GM18868 (cell line): ENCODE measurements around the gene RABEP2.
A peak's percentile ranks its signal among the peaks of the same experiment; 100 is the strongest.
"Not testable (repeated sequence)": the region's sequence is repeated elsewhere in the genome, so short reads cannot be mapped to it uniquely, and the experiment has no call there.

Source experiments
- ATAC-seq: cut with Tn5 transposase; IDR thresholded peaks from one replicate; pipeline ENCODE4 v1.9.1; 2021; ENCODE audit warnings: mild to moderate bottlenecking, moderate library complexity; ENCODE audit not compliant: unreplicated experiment

The RABEP2 gene

GRCh38 chr16:28932339-28933141 lies 7.5 kb upstream of the RABEP2 start:
- no peak for ATAC-seq

DNA sequence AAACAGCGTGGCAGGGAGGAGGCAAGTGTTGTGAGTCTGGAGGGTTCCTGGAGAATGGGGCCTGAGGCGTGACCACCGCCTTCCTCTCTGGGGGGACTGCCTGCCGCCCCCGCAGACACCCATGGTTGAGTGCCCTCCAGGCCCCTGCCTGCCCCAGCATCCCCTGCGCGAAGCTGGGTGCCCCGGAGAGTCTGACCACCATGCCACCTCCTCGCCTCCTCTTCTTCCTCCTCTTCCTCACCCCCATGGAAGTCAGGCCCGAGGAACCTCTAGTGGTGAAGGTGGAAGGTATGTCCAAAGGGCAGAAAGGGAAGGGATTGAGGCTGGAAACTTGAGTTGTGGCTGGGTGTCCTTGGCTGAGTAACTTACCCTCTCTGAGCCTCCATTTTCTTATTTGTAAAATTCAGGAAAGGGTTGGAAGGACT lies 6.8 kb upstream of the RABEP2 start, which contains the start of gene CD19:
TSS of gene CD19 (plus strand) at position 171 of the 425 bp plus-strand sequence. CDS start at position 201, 30 bp downstream.
- peak; percentile 45 for ATAC-seq

DNA sequence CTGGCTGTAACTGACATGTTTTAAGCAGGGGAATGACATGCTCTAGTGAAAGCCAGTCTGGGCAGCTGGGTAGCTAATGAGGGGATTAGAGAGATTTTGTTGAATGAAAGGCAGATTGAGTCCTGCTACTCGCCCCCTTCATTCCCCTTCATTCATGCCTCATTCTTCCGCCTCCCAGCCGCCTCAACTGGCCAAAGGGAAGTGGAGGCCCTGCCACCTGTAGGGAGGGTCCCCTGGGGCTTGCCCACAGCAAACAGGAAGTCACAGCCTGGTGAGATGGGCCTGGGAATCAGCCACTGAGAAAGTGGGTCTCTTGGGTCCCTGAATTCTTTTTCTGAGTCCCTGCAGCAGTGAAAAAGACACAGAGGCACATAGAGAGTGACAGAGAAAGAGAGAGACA lies 5.6 kb upstream of the RABEP2 start:
- ATAC-seq: peak; percentile 57

GRCh38 chr16:28930203-28930602 lies 5.2 kb upstream of the RABEP2 start:
- no peak for ATAC-seq

DNA sequence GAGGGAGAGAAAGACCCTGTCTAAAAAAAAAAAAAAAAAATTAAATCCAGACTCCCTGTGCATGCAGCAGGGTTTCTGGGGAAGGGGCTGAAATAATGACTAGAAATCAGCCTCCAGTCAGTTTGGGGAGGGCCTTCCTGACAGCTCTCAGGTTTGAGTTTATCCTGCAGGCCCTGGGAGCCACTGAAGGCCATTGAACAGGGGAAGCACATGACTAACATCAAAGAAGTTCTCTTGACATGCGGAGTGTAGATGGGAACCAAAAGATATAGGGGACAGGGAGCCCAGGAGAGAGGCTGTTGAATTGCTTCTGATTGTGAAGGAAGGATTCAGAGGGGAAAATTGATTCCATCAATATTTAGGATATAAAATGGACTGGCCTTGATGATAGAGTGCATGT lies 2.8 kb upstream of the RABEP2 start:
- no peak for ATAC-seq

- not testable (repeated sequence) for ATAC-seq
Observed at GRCh38 chr16:28926284-28926683, 1.2 kb upstream of the RABEP2 start.

DNA sequence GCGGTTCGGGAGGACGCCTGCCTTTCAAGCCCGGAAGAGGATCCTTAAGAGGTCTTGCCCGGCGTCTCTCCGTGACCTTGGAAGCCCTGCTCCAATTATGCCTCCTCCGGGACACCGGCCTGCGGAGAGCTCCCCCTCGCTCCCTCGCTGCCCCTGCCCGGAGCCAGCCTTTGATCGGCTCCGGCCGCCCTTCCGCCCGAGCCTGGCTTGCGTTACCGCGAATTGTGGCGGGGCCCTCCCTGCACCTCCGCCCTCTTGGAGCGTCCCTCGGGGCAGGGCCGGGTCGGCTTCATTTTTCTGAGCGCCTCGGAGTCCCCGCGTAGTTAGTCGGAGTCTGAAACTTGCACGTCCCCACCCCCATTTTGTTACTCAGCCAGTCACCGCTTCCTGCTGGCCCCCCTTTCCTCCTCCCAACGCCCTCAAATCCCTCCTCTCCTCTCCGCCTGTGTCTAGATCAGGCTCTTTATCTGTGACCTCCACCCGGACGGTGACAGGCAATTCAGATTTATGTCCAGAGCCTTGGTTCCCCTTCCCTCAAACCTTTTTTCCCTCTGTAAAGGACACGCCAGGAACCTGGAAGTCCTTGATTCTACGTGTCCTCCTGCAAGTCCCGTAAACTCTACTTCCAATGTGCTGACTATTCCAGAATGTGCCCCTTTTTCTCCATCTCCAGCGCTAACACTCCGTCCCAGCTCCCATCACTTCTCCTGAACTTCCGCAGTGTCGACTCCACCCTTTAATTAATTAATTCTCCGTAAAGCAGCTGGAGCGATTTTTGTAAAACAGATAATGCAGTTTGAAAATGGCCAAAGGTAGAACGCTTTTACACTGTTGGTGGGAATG lies 569 bp upstream of the RABEP2 start:
- peak; percentile 35 for ATAC-seq

DNA sequence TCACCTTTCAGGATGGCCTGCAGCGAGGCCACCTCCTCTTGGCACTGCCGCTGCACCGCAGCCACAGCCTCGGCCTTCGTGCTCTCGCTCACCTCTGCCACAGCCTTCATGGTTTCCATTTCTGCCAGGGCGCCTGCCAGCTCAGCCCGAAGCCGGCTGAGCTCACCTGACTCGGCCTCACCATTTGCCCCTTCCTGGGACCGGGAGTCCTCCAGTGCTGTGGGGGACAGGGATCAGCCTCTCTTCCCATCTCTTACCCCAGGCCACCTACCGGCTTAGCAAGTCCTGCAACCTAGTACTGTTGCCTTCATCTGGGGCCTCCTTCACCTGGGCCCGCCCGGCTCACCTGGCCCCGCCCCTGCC lies 658 bp downstream of the RABEP2 start:
- no peak for ATAC-seq

DNA sequence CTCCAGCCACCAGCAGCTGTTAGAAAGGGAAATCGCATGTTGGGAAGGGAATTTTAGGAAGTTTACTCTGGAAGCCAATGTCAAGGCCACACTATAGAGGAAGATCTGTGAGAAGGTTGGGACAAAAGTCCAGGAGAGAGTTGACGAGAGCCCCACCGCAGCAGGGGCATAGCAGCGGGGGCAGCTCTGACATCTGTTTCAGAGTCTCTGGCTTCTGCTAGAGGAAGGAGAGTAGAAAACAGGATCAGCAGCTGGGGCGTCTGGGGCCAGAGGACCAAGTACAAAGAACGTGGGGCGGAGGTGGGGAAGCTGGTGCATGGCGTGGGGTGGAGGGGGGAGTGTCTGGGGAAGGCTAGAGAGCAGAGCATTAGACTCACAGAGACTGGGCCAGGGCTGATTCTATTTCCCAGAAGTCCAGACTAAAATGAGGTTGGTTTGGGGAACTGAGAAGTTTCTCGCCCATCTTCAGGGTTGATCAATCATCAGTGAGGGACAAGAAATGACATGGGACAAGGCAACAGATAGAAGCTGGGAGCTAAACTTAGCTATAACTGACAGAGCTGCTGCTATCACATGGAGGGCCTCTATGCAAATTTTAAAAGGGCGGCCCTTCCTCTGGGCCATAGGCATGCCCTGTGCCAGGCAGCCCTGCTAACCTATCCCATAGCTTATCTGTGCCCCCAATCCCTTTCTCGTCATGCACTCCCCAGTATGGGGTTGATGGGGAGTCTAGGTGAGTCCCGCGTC lies 1.2 kb downstream of the RABEP2 start:
- ATAC-seq: peak; percentile 58

- ATAC-seq: no peak
Observed at GRCh38 chr16:28923231-28923587, 1.8 kb downstream of the RABEP2 start.

DNA sequence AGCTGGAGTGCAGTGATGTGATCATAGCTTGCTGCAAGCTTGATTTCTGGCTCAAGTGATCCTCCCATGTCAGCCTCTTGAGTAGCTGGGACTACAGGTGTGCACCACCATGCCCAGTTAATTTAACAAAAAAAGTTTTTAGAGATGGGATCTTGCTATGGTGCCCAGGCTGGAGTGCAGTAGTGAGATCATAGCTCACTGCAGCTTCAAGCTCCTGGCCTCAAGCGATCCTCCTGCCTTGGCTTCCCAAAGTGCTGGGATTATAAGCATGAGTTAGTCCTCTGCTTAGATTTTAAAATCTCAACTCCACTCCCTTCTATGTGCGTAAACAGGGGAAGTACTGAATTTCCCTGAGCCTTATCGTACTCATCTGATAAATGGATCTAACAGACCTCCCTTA lies 6.3 kb downstream of the RABEP2 start:
- no peak for ATAC-seq

GRCh38 chr16:28917095-28917494 lies 7.9 kb downstream of the RABEP2 start:
- ATAC-seq: no peak

DNA sequence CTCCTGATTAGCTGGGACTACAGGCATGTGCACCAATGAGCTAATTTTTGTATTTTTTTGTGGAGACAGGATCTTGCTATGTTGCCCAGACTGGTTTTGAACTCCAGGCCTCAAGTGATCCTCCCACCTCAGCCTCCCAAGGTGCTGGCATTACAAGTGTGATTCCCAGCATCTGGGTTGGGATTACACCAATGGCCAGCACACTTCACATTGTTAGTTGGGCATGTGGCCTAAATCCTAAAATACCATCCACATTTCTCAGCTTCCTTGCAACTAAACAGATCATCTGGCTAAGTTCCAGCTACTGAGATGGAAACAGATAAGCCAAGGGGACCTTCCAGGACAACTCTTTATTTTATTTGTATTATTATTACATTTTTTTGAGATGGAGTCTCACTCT lies 9.9 kb downstream of the RABEP2 start:
- ATAC-seq: no peak

GRCh38 chr16:28913946-28914724 lies 10.9 kb downstream of the RABEP2 start:
- no peak for ATAC-seq

GRCh38 chr16:28912558-28912957 lies 12.5 kb downstream of the RABEP2 start:
- no peak for ATAC-seq

- ATAC-seq: no peak
Observed at GRCh38 chr16:28910086-28911031, 14.7 kb downstream of the RABEP2 start.

GRCh38 chr16:28905800-28906372 lies 19.2 kb downstream of the RABEP2 start:
- ATAC-seq: no peak

DNA sequence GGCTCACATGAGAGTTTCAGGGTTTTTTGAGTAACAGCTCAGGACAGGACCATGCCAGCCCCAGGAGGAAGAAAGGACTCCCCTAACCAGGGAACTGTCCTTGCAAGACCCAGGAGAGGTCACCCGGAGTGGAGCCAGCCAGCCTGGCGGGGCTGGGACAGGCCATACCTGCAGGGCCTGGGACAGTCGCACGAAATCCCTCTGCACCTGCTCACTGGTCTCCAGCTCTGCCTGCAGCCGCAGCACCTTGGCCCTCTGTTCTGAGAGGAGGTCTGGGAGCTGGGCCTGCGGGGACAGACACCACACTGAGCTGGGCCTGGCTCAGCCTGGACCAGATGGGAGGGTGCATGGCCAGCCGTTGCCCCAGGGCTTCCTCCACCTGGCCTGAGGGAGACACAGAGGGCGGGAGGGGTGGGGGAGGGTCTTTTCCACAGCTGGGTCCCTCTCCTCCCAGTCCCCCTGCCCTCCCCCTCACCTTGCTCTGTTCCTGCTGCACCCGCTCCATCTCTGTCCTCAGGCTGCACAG lies 19.7 kb downstream of the RABEP2 start:
- no peak for ATAC-seq

DNA sequence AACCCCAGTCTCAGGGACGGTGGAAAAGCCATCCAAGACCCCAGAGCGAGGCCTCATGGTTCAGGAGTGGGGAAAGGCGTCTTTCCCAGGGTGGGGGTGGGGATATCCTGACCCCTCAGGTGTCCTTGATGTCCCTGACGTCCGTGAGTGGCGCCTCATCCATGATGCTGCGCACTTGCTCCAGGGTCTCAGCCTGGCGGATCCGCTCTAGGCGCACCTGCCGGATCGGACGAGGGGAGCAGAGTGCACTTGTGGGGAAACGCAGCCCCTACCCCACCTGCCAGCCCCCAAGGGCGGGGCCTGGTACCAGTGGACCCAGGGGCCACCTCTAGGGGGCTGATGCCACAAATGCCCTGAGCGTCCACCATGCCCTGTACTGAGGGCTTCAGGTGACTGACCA lies 20.2 kb downstream of the RABEP2 start:
- no peak for ATAC-seq
